Epithelial cell of proximal tubule (primary cell): ENCODE results near the gene BRAF. TPM values are rescaled to one million over a fixed set of nuclear protein-coding genes. Genes with fewer than 3 reads are reported as not detected.
"Not testable (repeated sequence)": the region's sequence is repeated elsewhere in the genome, so short reads cannot be mapped to it uniquely, and the experiment has no call there.

ENCODE experiments used
- DNase-seq: peaks from one replicate; pipeline ENCODE4 v3.0.0-alpha.2; 2011; ENCODE audit warnings: low read depth
- H3K4me3 ChIP-seq: 2 replicates; pipeline ENCODE4 v1.5.1; 2011; ENCODE audit warnings: low read depth, mild to moderate bottlenecking, low read length
- CTCF ChIP-seq: conservative IDR thresholded peaks from 2 replicates; pipeline ENCODE4 v1.5.1; 2012; ENCODE audit warnings: low read depth, mild to moderate bottlenecking, low read length
- total RNA-seq: library from RNA; depleted of rRNA; stranded (reverse); fragments of >200 nt; gene quantifications from 2 replicates; pipeline ENCODE4 v1.2.3, GENCODE V29; 2015

BRAF gene
- total RNA-seq, 1 donor from 2014 or later: 7.3 TPM

DNA sequence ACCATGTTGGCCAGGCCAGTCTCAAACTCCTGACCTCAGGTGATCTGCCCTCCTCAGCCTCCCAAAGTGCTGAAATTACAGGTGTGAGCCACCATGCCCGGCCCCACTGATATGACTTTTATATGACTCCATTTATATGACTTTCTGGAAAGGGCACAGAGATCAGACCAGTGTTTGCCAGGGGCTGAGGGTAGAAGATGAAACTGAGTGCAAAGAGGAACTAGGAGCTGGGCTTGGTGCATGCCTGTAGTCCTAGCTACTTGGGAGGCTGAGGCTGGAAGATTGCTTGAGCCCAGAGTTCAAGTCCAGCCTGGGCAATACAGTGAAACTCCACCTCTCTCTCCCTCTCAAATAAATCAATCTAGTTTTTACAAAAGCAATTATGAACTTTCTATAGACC, 7.5 kb downstream of the BRAF start:
- H3K4me3 ChIP-seq: no peak overlapping the region
- DNase-seq: no peak
- TF ChIP-seq CTCF: no peak

GRCh38 chr7:140915935-140916555, 8.7 kb downstream of the BRAF start:
- DNase-seq: no peak
- H3K4me3 ChIP-seq: no peak overlapping the region
- no peak for TF ChIP-seq CTCF

- no peak overlapping the region for H3K4me3 ChIP-seq
- DNase-seq: no peak
- TF ChIP-seq CTCF: no peak
Measured at GRCh38 chr7:140914083-140914482, 10.6 kb downstream of the BRAF start.

DNA sequence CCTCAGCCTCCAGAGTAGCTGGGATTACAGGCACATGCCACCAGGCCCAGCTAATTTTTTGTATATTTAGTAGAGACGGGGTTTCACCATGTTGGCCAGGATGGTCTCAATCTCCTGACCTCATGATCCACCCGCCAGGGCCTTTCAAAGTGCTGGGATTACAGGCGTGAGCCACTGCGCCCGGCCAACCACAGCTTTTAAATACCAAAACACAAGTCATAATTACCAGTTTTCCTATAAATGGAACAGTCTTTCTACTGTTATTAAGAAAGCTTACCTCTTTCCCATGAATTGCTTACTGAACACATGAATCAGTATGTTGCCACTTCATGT, 11.2 kb downstream of the BRAF start:
- DNase-seq: not testable (repeated sequence)

GRCh38 chr7:140911746-140912145, 13.0 kb downstream of the BRAF start:
- DNase-seq: no peak
- no peak for TF ChIP-seq CTCF
- no peak overlapping the region for H3K4me3 ChIP-seq

More for the DNA sequence above, 11.2 kb downstream of the BRAF start:
- H3K4me3 ChIP-seq: not testable (repeated sequence)

GRCh38 chr7:140909476-140910161, 15.1 kb downstream of the BRAF start:
- no peak for TF ChIP-seq CTCF
- no peak for DNase-seq
- no peak overlapping the region for H3K4me3 ChIP-seq

- TF ChIP-seq CTCF: no peak
- DNase-seq: no peak
- no peak overlapping the region for H3K4me3 ChIP-seq
Measured at GRCh38 chr7:140908361-140908760, 16.4 kb downstream of the BRAF start.
